Ishikawa (cell line): Measurements from ENCODE around the gene PAFAH1B2.

Source experiments
- CEBPB ChIP-seq: IDR thresholded peaks from 2 replicates; pipeline ENCODE4 v1.6.1; 2012
- CREB1 ChIP-seq: IDR thresholded peaks from 2 replicates; pipeline ENCODE4 v1.6.1; 2012; ENCODE audit warnings: low read depth
- EGR1 ChIP-seq: IDR thresholded peaks from 2 replicates; pipeline ENCODE4 v1.6.1; 2012
- EP300 ChIP-seq: IDR thresholded peaks from 2 replicates; pipeline ENCODE4 v1.6.1; 2012; ENCODE audit warnings: borderline replicate concordance
- FOXM1 ChIP-seq: IDR thresholded peaks from 2 replicates; pipeline ENCODE4 v1.6.1; 2012; ENCODE audit warnings: low read depth, borderline replicate concordance
- MAX ChIP-seq: IDR thresholded peaks from 2 replicates; pipeline ENCODE4 v1.6.1; 2012
- NFIC ChIP-seq: IDR thresholded peaks from 2 replicates; pipeline ENCODE4 v1.6.1; 2012
- RAD21 ChIP-seq: IDR thresholded peaks from 2 replicates; pipeline ENCODE4 v1.6.1; 2012; ENCODE audit warnings: low read depth
- REST ChIP-seq: IDR thresholded peaks from 2 replicates; pipeline ENCODE4 v1.6.1; 2012; ENCODE audit warnings: low read depth, mild to moderate bottlenecking
- TAF1 ChIP-seq: IDR thresholded peaks from 2 replicates; pipeline ENCODE4 v1.6.1; 2012; ENCODE audit warnings: low read depth, mild to moderate bottlenecking
- TCF12 ChIP-seq: IDR thresholded peaks from 2 replicates; pipeline ENCODE4 v1.6.1; 2012; ENCODE audit warnings: low read depth
- TEAD4 ChIP-seq: IDR thresholded peaks from 2 replicates; pipeline ENCODE4 v1.6.1; 2012
- USF1 ChIP-seq: IDR thresholded peaks from 2 replicates; pipeline ENCODE4 v1.6.1; 2012
- YY1 ChIP-seq: IDR thresholded peaks from 2 replicates; pipeline ENCODE4 v1.6.1; 2012; ENCODE audit warnings: low read depth
- ZBTB7A ChIP-seq: IDR thresholded peaks from 2 replicates; pipeline ENCODE4 v1.6.1; 2012; ENCODE audit warnings: low read depth

Gene PAFAH1B2

GRCh38 chr11:117121176-117121575 is 22.9 kb upstream of the PAFAH1B2 start:
- TF ChIP-seq TAF1 (no peak), TEAD4 (no peak), REST (no peak), CREB1 (no peak), CEBPB (no peak), RAD21 (no peak), TCF12 (no peak), YY1 (no peak), ZBTB7A (no peak), NFIC (no peak), FOXM1 (no peak), EGR1 (no peak), USF1 (no peak), EP300 (no peak), MAX (no peak)

GRCh38 chr11:117122556-117122955 is 21.5 kb upstream of the PAFAH1B2 start:
- no peak for TF ChIP-seq EP300
- no peak for TF ChIP-seq RAD21
- no peak for TF ChIP-seq YY1
- no peak for TF ChIP-seq REST
- TF ChIP-seq FOXM1 = no peak
- no peak for TF ChIP-seq CEBPB
- TF ChIP-seq MAX = no peak
- TF ChIP-seq NFIC = no peak

- no peak for TF ChIP-seq TAF1
- TF ChIP-seq CREB1 = no peak
- no peak for TF ChIP-seq EGR1
- TF ChIP-seq REST = no peak
- no peak for TF ChIP-seq RAD21
These were observed 17.7 kb upstream of the PAFAH1B2 start for GRCh38 chr11:117126223-117126965.

- TF ChIP-seq REST = no peak
- TF ChIP-seq ZBTB7A = no peak
- no peak for TF ChIP-seq USF1
- no peak for TF ChIP-seq CREB1
- TF ChIP-seq TCF12 = no peak
- TF ChIP-seq CEBPB = no peak
- TF ChIP-seq TEAD4 = no peak
- no peak for TF ChIP-seq MAX
- no peak for TF ChIP-seq YY1
- TF ChIP-seq EGR1 = no peak
- TF ChIP-seq EP300 = no peak
- TF ChIP-seq RAD21 = no peak
These were observed 16.8 kb upstream of the PAFAH1B2 start for GRCh38 chr11:117127171-117127901.
